SHP77 (cell line): ENCODE results near the gene SH3PXD2A.
"Not testable (repeated sequence)": the region's sequence is repeated elsewhere in the genome, so short reads cannot be mapped to it uniquely, and the experiment has no call there.

Experiments
- DNase-seq, 2 experiments: peaks; one replicate each; lab custom pipeline; 2025; lab: John Stamatoyannopoulos, UW

Gene SH3PXD2A

GRCh38 chr10:103849212-103849877, 6.0 kb downstream of the SH3PXD2A start:
- DNase-seq: no peak

- DNase-seq: no peak
Observed at GRCh38 chr10:103847909-103848468, 7.4 kb downstream of the SH3PXD2A start.

- no peak for DNase-seq
Observed at GRCh38 chr10:103847346-103847745, 8.0 kb downstream of the SH3PXD2A start.

- DNase-seq: no peak
Observed at GRCh38 chr10:103845972-103846371, 9.4 kb downstream of the SH3PXD2A start.

GRCh38 chr10:103845346-103845745, 10.0 kb downstream of the SH3PXD2A start:
- DNase-seq: not testable (repeated sequence)

GRCh38 chr10:103843854-103844570, 11.4 kb downstream of the SH3PXD2A start:
- no peak for DNase-seq

GRCh38 chr10:103843045-103843444, 12.3 kb downstream of the SH3PXD2A start:
- no peak for DNase-seq

GRCh38 chr10:103842605-103843004, 12.8 kb downstream of the SH3PXD2A start:
- DNase-seq: no peak

GRCh38 chr10:103841519-103841918, 13.9 kb downstream of the SH3PXD2A start:
- no peak for DNase-seq

GRCh38 chr10:103840740-103841070, 14.7 kb downstream of the SH3PXD2A start:
- DNase-seq: no peak

- no peak for DNase-seq
Observed at GRCh38 chr10:103839872-103840739, 15.3 kb downstream of the SH3PXD2A start.

- DNase-seq: no peak
Observed at GRCh38 chr10:103839519-103839871, 15.9 kb downstream of the SH3PXD2A start.

- no peak for DNase-seq
Observed at GRCh38 chr10:103838862-103839518, 16.4 kb downstream of the SH3PXD2A start.

- no peak for DNase-seq
Observed at GRCh38 chr10:103838070-103838395, 17.3 kb downstream of the SH3PXD2A start.

- DNase-seq: no peak
Observed at GRCh38 chr10:103837370-103838069, 17.9 kb downstream of the SH3PXD2A start.

- DNase-seq: no peak
Observed at GRCh38 chr10:103836861-103837260, 18.5 kb downstream of the SH3PXD2A start.

GRCh38 chr10:103836273-103836672, 19.1 kb downstream of the SH3PXD2A start:
- DNase-seq: no peak

GRCh38 chr10:103835096-103836050, 20.0 kb downstream of the SH3PXD2A start:
- no peak for DNase-seq

GRCh38 chr10:103834436-103835095, 20.8 kb downstream of the SH3PXD2A start:
- no peak for DNase-seq
